A549 (cell line): ENCODE data around the gene ZKSCAN1. TPM values are rescaled to one million over a fixed set of nuclear protein-coding genes. Genes with fewer than 3 reads are reported as not detected.
"Not testable (repeated sequence)": the region's sequence is repeated elsewhere in the genome, so short reads cannot be mapped to it uniquely, and the experiment has no call there.

ENCODE experiments used
- ATAC-seq, 2 experiments: fragments of 200-7000 bp in 1 of 2; fragments of >200 bp in 1 of 2; cut with Nextera tagmentation in 1 of 2; cut with Tn5 transposase in 1 of 2; 3 replicates each; pipeline versions ENCODE4 v1.8.0 to v1.9.1; 2018 to 2020; ENCODE audit warnings: mild to moderate bottlenecking in 1 of 2, moderate library complexity in 1 of 2
- CTCF ChIA-PET: fragments of 300-600 bp; sonication (Branson Sonifier 250); formaldehyde crosslinking; extraction: SDS; loops from one replicate; lab custom pipeline; 2021; ENCODE audit warnings: antibody characterized with exemption, inconsistent platforms; lab: Yijun Ruan, JAX
- POLR2A ChIA-PET: fragments of 350-600 bp; formaldehyde crosslinking; extraction: SDS; loops from one replicate; lab custom pipeline; 2021; ENCODE audit warnings: antibody characterized with exemption, inconsistent platforms; lab: Yijun Ruan, JAX
- DNase-seq, 2 experiments: peaks; one replicate each; pipeline versions ENCODE4 v3.0.0 to v3.0.0-alpha.2; 2011 to 2016; ENCODE audit warnings: low read depth in 1 of 2, low spot score in 1 of 2
- FAIRE-seq: peaks from 2 replicates; lab custom pipeline; 2011; peaks lifted over from hg19 to GRCh38; lab: Jason Lieb, UNC
- H3K27ac ChIP-seq, 2 experiments: fragments of >200 bp; sonication (Bioruptor Twin); formaldehyde crosslinking; 3 replicates each; pipeline ENCODE4 v1.5.1; 2016 to 2017
- H3K4me1 ChIP-seq: fragments of >200 bp; sonication (Bioruptor Twin); formaldehyde crosslinking; 3 replicates; pipeline ENCODE4 v1.6.1; 2016
- H3K4me2 ChIP-seq: fragments of >200 bp; sonication (Bioruptor Twin); formaldehyde crosslinking; 3 replicates; pipeline ENCODE4 v1.6.1; 2016
- H3K4me3 ChIP-seq: fragments of >200 bp; sonication (Bioruptor Twin); formaldehyde crosslinking; 3 replicates; pipeline ENCODE4 v1.5.1; 2016
- H3K9me3 ChIP-seq: fragments of >200 bp; sonication (Bioruptor Twin); formaldehyde crosslinking; 3 replicates; pipeline ENCODE4 v1.6.1; 2016
- CEBPB ChIP-seq, 2 experiments: fragments of >200 bp in 1 of 2; sonication (Bioruptor Twin) in 1 of 2; formaldehyde crosslinking in 1 of 2; IDR thresholded peaks; 2 replicates each; pipeline ENCODE4 v1.6.1; 2012 to 2016
- CHD4 ChIP-seq: fragments of 200-600 bp; sonication (generic); IDR thresholded peaks from 2 replicates; pipeline ENCODE4 v1.6.1; 2016; ENCODE audit warnings: antibody characterized with exemption, mild to moderate bottlenecking, borderline replicate concordance
- E2F6 ChIP-seq: IDR thresholded peaks from 2 replicates; pipeline ENCODE4 v1.6.1; 2012; ENCODE audit warnings: low read depth, borderline replicate concordance
- FOSL2 ChIP-seq, 2 experiments: fragments of 450-650 bp in 1 of 2; fragments of >200 bp in 1 of 2; sonication (Bioruptor Twin) in 1 of 2; formaldehyde crosslinking; IDR thresholded peaks; 2 replicates each; pipeline versions ENCODE4 v1.5.0 to v1.6.1; 2016 to 2020; ENCODE audit warnings: mild to moderate bottlenecking in 1 of 2, moderate library complexity in 1 of 2
- MAX ChIP-seq: IDR thresholded peaks from 2 replicates; pipeline ENCODE4 v1.6.1; 2012
- RAD21 ChIP-seq, 2 experiments: fragments of >200 bp in 1 of 2; sonication (Bioruptor Twin) in 1 of 2; formaldehyde crosslinking in 1 of 2; IDR thresholded peaks in 1 of 2; conservative IDR thresholded peaks in 1 of 2; 2 replicates in 1 of 2; 3 replicates in 1 of 2; pipeline ENCODE4 v1.6.1; 2012 to 2018; ENCODE audit warnings: inconsistent platforms in 1 of 2
- RCOR1 ChIP-seq: fragments of 150-350 bp; IDR thresholded peaks from 2 replicates; pipeline ENCODE4 v1.6.1; 2014; ENCODE audit warnings: antibody characterized with exemption, low read length, low read depth
- SMC3 ChIP-seq: fragments of >200 bp; sonication (Bioruptor Twin); formaldehyde crosslinking; IDR thresholded peaks from 3 replicates; pipeline ENCODE4 v1.6.1; 2018; ENCODE audit warnings: inconsistent platforms
- ZFP36 ChIP-seq: fragments of 450-650 bp; IDR thresholded peaks from 2 replicates; pipeline ENCODE4 v1.6.1; 2014; ENCODE audit warnings: borderline replicate concordance; ENCODE audit not compliant: partially characterized antibody
- WGBS: methylation state at CpG from one replicate; pipeline ENCODE4 v1.1.6; 2017; ENCODE audit errors: missing lambda C conversion rate; 5-methylcytosine and 5-hydroxymethylcytosine counted together
- polyA plus RNA-seq, 4 experiments: library from polyadenylated mRNA; depleted of rRNA in 3 of 4; stranded (reverse); fragments of >200 nt; fragmentation: RNase III in 1 of 4; extraction: RNeasy Plus Mini Kit Qiagen cat#74134 plus additional on column Dnase treatment in 1 of 4; gene quantifications; 2 replicates in 3 of 4; 3 replicates in 1 of 4; pipeline ENCODE4 v1.2.3, GENCODE V29; 2011 to 2017
- TF ChIP-seq, protein P1 (sequence below): fragments of >200 bp; sonication (Bioruptor Twin); formaldehyde crosslinking; IDR thresholded peaks from 3 replicates; pipeline ENCODE4 v1.5.1; 2016
- TF ChIP-seq, protein P2 (sequence below): fragments of >200 bp; sonication (Bioruptor Twin); formaldehyde crosslinking; IDR thresholded peaks from 3 replicates; pipeline ENCODE4 v1.6.1; 2016

The ZKSCAN1 gene
- polyA plus RNA-seq, 2 of the 4 experiments (the other 2 are of a cell fraction) = 11.4 to 23.9 TPM

DNA sequence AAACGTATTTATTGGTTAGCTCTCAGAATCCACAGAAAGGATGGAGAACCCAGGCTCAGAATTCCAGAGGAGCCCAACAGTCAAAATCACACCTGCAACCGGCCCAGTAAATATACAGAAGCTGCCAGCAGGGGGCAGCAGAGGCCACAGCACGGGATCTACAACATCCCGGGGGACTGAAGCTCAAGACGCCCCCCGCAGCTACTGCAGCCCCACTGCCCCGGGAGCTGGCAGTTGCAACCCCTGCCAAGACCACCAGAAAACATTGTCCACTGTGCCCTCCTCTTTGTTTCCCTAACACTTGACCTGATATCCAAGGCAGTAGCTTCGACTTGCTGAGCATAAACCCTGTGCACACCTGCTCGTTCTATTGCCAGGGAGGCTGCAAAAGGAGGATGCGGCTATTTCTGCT lies 35.6 kb upstream of the ZKSCAN1 start:
- H3K4me3 ChIP-seq = not testable (repeated sequence)

GRCh38 chr7:99980448-99980872 lies 34.9 kb upstream of the ZKSCAN1 start:
- H3K4me2 ChIP-seq, H3K9me3 ChIP-seq, H3K4me1 ChIP-seq, H3K4me3 ChIP-seq, DNase-seq, POLR2A ChIA-PET, FAIRE-seq, H3K27ac ChIP-seq: not testable (repeated sequence)
- 42% methylated on average over 4 of the region's 4 CpGs for WGBS
- CTCF ChIA-PET = interaction anchor here (0.8 to 6.9 kb wide), 9 partner anchors 10 to 102 kb away, joined by 3 to 83 read pairs (median 6); partner anchors contain the start of gene GJC3
- peak; percentile 19 to 33; a peak in 4 of 6 replicates for ATAC-seq

More for the DNA sequence above, 35.6 kb upstream of the ZKSCAN1 start:
- ChIA-PET CTCF (interaction anchor here (0.7 to 6.9 kb wide), 19 partner anchors 9 to 304 kb away, joined by 3 to 83 read pairs (median 4); partner anchors contain the start of genes GJC3 and ZSCAN21), POLR2A (interaction anchor here (0.8 kb wide), 1 partner anchor 60 kb away, joined by 4 read pairs; the partner anchor contains the start of gene TRIM4)
- TF ChIP-seq SMC3 = peak; percentile 49
- TF ChIP-seq RAD21 (conservative IDR thresholded peaks at IDR 0.05 in 1 of 2, IDR thresholded peaks at IDR 0.05 in 1 of 2) = peak; percentile 57 to 61
- TF ChIP-seq, protein P1, sequence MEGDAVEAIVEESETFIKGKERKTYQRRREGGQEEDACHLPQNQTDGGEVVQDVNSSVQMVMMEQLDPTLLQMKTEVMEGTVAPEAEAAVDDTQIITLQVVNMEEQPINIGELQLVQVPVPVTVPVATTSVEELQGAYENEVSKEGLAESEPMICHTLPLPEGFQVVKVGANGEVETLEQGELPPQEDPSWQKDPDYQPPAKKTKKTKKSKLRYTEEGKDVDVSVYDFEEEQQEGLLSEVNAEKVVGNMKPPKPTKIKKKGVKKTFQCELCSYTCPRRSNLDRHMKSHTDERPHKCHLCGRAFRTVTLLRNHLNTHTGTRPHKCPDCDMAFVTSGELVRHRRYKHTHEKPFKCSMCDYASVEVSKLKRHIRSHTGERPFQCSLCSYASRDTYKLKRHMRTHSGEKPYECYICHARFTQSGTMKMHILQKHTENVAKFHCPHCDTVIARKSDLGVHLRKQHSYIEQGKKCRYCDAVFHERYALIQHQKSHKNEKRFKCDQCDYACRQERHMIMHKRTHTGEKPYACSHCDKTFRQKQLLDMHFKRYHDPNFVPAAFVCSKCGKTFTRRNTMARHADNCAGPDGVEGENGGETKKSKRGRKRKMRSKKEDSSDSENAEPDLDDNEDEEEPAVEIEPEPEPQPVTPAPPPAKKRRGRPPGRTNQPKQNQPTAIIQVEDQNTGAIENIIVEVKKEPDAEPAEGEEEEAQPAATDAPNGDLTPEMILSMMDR = peak; percentile 71
- not testable (repeated sequence) for H3K27ac ChIP-seq, FAIRE-seq, DNase-seq, H3K4me1 ChIP-seq, H3K9me3 ChIP-seq
- H3K4me2 ChIP-seq = peak overlapping the region; percentile 48; the same call in 2 of the 3 replicates
- peak; percentile 80 to 89 for ATAC-seq
- 9% methylated on average over 7 of the region's 10 CpGs for WGBS

DNA sequence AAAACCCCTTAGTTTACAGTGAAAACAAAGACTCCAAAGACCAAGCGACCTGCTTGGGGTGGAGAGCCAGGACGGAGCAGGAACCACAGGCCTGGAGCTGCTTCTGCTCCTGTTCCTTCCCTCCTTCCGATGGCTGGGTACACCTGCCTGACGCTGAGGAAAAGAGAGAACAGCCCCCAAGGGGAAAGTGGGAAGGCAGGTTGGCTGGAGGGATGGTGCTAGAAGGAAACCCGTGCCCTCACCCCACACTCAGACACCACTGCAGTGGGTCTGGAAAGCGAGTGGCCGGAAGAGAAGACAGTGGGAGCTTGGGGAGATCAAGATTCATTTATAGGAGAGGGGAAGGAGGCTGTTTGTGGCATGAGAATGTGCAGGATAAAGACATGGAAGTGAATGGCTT lies 34.3 kb upstream of the ZKSCAN1 start:
- H3K4me3 ChIP-seq, H3K4me1 ChIP-seq, DNase-seq, H3K4me2 ChIP-seq, H3K9me3 ChIP-seq, POLR2A ChIA-PET, FAIRE-seq, H3K27ac ChIP-seq, ATAC-seq: not testable (repeated sequence)
- 39% methylated on average over 5 of the region's 7 CpGs for WGBS
- CTCF ChIA-PET = interaction anchor here (1.7 to 6.9 kb wide), 3 partner anchors 11 to 349 kb away, joined by 4 to 83 read pairs (median 32); no protein-coding TSS in a partner anchor

DNA sequence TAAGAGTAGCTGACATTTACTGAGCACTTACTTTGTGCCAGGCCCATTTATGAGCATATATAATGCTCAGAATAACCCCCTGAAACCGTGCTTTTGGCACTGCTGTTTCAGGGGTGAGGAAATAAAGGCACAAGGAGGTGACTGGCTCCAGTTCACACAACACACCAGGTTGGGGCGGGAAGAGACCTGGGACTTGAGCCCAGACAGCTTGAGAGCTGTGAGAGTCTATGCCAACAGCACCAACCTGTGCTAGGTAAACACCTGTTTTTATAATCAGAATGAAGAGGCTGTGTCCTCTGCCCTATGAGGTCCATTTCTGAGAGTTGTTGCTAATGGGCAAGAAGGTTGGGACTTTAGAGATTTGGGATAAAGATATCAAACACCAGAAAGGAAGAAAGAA lies 30.8 kb upstream of the ZKSCAN1 start:
- Histone ChIP-seq H3K4me1 (no peaks in the 10 kb centered on the region), H3K9me3 (no peaks in the 10 kb centered on the region), H3K27ac (no peak overlapping the region), H3K4me3 (no peak overlapping the region), H3K4me2 (no peak overlapping the region)
- DNase-seq (no peak), FAIRE-seq (no peak), ATAC-seq (no peak)
- POLR2A ChIA-PET = no interaction called here
- WGBS = 0% methylated on average over 2 of the region's 2 CpGs
- CTCF ChIA-PET = interaction anchor here (0.9 to 1.0 kb wide), 2 partner anchors 9 to 11 kb away, joined by 4 read pairs; no protein-coding TSS in a partner anchor
- TF ChIP-seq ZFP36 (no peak), MAX (no peak), E2F6 (no peak), CEBPB (IDR thresholded peaks at IDR 0.05) (no peak), CHD4 (no peak), FOSL2 (IDR thresholded peaks at IDR 0.05) (no peak), FOSL2 (CRISPR knock-in tag; IDR thresholded peaks at IDR 0.05) (no peak), SMC3 (no peak), RCOR1 (no peak)
- TF ChIP-seq, protein P2, sequence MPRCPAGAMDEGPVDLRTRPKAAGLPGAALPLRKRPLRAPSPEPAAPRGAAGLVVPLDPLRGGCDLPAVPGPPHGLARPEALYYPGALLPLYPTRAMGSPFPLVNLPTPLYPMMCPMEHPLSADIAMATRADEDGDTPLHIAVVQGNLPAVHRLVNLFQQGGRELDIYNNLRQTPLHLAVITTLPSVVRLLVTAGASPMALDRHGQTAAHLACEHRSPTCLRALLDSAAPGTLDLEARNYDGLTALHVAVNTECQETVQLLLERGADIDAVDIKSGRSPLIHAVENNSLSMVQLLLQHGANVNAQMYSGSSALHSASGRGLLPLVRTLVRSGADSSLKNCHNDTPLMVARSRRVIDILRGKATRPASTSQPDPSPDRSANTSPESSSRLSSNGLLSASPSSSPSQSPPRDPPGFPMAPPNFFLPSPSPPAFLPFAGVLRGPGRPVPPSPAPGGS = no peak

GRCh38 chr7:99987306-99987705 lies 28.1 kb upstream of the ZKSCAN1 start:
- 51% methylated on average over 14 of the region's 14 CpGs for WGBS

More at GRCh38 chr7:99987306-99987705, 28.1 kb upstream of the ZKSCAN1 start:
- ATAC-seq = 0 out of 6 replicates have a peak, but pooled peaks of 1 of the 2 experiments have one; percentile 13
- H3K4me3 ChIP-seq, H3K9me3 ChIP-seq, FAIRE-seq, H3K4me2 ChIP-seq, H3K4me1 ChIP-seq, DNase-seq, H3K27ac ChIP-seq, POLR2A ChIA-PET: not testable (repeated sequence)
- CTCF ChIA-PET = interaction anchor here (0.9 to 10.1 kb wide), 7 partner anchors 9 to 371 kb away, joined by 3 to 128 read pairs (median 4); partner anchors contain the start of genes AZGP1, ZSCAN21 and ZSCAN25
